Measurements from ENCODE around the gene TRABD2B.

- no peak for TF ChIP-seq HBP1 (CRISPR knock-in tag; IDR thresholded peaks at IDR 0.05; ENCODE audit: low read depth)
- no peak for TF ChIP-seq POLR2AphosphoS2 (IDR thresholded peaks at IDR 0.05; ENCODE audit: low read depth, low read length)
- TF ChIP-seq XRCC5 (optimal IDR thresholded peaks at IDR 0.05; ENCODE audit: low read length): no peak
- TF ChIP-seq ZNF660 (CRISPR knock-in tag; IDR thresholded peaks at IDR 0.05; ENCODE audit: borderline replicate concordance, low read depth): no peak
- TF ChIP-seq SMAD3 (CRISPR knock-in tag; IDR thresholded peaks at IDR 0.05): no peak
- TF ChIP-seq ZKSCAN1 (IDR thresholded peaks at IDR 0.05; ENCODE audit: low read length): no peak
- TF ChIP-seq ZNF431 (CRISPR knock-in tag; IDR thresholded peaks at IDR 0.05; ENCODE audit: borderline replicate concordance, low read depth): no peak
- TF ChIP-seq, protein P1, sequence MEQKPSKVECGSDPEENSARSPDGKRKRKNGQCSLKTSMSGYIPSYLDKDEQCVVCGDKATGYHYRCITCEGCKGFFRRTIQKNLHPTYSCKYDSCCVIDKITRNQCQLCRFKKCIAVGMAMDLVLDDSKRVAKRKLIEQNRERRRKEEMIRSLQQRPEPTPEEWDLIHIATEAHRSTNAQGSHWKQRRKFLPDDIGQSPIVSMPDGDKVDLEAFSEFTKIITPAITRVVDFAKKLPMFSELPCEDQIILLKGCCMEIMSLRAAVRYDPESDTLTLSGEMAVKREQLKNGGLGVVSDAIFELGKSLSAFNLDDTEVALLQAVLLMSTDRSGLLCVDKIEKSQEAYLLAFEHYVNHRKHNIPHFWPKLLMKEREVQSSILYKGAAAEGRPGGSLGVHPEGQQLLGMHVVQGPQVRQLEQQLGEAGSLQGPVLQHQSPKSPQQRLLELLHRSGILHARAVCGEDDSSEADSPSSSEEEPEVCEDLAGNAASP (CRISPR knock-in tag; IDR thresholded peaks at IDR 0.05; ENCODE audit: borderline replicate concordance): no peak
- no peak for TF ChIP-seq NFYB (CRISPR knock-in tag; IDR thresholded peaks at IDR 0.05)
- no peak for TF ChIP-seq ZNF687 (CRISPR knock-in tag; IDR thresholded peaks at IDR 0.05)
- TF ChIP-seq, protein P2, sequence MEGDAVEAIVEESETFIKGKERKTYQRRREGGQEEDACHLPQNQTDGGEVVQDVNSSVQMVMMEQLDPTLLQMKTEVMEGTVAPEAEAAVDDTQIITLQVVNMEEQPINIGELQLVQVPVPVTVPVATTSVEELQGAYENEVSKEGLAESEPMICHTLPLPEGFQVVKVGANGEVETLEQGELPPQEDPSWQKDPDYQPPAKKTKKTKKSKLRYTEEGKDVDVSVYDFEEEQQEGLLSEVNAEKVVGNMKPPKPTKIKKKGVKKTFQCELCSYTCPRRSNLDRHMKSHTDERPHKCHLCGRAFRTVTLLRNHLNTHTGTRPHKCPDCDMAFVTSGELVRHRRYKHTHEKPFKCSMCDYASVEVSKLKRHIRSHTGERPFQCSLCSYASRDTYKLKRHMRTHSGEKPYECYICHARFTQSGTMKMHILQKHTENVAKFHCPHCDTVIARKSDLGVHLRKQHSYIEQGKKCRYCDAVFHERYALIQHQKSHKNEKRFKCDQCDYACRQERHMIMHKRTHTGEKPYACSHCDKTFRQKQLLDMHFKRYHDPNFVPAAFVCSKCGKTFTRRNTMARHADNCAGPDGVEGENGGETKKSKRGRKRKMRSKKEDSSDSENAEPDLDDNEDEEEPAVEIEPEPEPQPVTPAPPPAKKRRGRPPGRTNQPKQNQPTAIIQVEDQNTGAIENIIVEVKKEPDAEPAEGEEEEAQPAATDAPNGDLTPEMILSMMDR (CRISPR knock-in tag; IDR thresholded peaks at IDR 0.05): no peak
- TF ChIP-seq ZNF550 (CRISPR knock-in tag; IDR thresholded peaks at IDR 0.05; ENCODE audit: borderline replicate concordance): no peak
Measured at GRCh38 chr1:47999097-47999496, 1.9 kb upstream of the TRABD2B start.
